Measurements from ENCODE around the gene CSNK2B. TPM values are rescaled to one million over a fixed set of nuclear protein-coding genes. Genes with fewer than 3 reads are reported as not detected.

Gene CSNK2B
- polyA plus RNA-seq, 1 donor (not counting 4 experiments of a cell fraction or from before 2014, with no cell fraction given), result 43.7 TPM

DNA sequence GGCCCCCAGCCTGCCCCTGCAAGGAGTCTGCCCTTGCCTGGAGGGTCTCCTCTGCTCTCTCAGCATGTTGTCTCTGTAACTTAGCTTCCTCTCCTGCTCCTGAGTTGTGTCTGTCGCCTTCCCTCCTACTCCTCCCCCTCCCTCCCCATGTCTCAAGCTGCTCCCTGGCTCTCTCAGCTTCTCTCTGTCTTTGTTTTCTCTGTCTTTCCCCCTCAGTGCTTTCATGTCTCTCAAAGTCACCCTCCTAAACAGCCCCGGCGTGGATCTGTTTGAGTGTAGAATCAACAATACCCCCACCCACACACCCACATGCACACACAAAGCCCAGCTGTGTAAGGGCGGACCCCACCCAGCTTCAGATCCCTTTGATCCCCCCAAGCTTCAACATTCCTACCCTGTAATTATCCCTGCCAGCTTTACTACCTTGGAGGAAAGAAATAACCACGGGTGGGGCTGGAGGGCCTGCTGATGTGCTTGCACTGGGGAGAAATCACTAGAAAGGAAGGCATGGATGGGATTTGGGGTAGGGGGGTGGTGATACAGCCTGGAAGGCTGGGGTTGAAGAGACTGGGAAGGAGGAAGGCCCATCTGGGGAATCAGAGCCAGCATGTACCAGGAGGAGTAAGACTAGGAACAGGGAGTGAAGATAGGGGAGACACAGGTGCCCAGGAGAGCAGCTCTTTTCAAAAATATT, 48.3 kb downstream of the CSNK2B start:
- no peaks in the 10 kb centered on the region for H3K27me3 ChIP-seq (ENCODE audit: control insufficient read depth, extremely low read depth, insufficient read depth, low read length)
- peaks cover 39% of the 10 kb centered on the region for H3K4me1 ChIP-seq (ENCODE audit: control insufficient read depth, extremely low read depth, insufficient read depth, low read length)
- dilution Hi-C loops (cut with MboI; ENCODE audit: extremely low pct_ligation_motif_present, low sequenced_read_pairs), result no loop called here
- no peak overlapping the region for H2AFZ ChIP-seq (ENCODE audit: control insufficient read depth, low read length)
- no peak for FAIRE-seq
- H3K9me3 ChIP-seq (ENCODE audit: control insufficient read depth, low read depth, low read length), result no peaks in the 10 kb centered on the region
- DNase-seq (ENCODE audit: low read depth, low spot score), result no peak
- H3K79me2 ChIP-seq (ENCODE audit: control insufficient read depth, insufficient read depth, low read length), result no peaks in the 10 kb centered on the region
- no peak overlapping the region for H3K27ac ChIP-seq (ENCODE audit: control insufficient read depth, insufficient read depth, low read length)
- H3K9me1 ChIP-seq (ENCODE audit: control insufficient read depth, extremely low read depth, insufficient read depth, low read length), result peaks cover 2% of the 10 kb centered on the region
- TF ChIP-seq EZH2 (IDR thresholded peaks at IDR 0.05; ENCODE audit: low read length), result no peak
- TF ChIP-seq, protein P1, sequence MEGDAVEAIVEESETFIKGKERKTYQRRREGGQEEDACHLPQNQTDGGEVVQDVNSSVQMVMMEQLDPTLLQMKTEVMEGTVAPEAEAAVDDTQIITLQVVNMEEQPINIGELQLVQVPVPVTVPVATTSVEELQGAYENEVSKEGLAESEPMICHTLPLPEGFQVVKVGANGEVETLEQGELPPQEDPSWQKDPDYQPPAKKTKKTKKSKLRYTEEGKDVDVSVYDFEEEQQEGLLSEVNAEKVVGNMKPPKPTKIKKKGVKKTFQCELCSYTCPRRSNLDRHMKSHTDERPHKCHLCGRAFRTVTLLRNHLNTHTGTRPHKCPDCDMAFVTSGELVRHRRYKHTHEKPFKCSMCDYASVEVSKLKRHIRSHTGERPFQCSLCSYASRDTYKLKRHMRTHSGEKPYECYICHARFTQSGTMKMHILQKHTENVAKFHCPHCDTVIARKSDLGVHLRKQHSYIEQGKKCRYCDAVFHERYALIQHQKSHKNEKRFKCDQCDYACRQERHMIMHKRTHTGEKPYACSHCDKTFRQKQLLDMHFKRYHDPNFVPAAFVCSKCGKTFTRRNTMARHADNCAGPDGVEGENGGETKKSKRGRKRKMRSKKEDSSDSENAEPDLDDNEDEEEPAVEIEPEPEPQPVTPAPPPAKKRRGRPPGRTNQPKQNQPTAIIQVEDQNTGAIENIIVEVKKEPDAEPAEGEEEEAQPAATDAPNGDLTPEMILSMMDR (optimal IDR thresholded peaks at IDR 0.05 in 1 of 3, IDR thresholded peaks at IDR 0.05 in 1 of 3, conservative IDR thresholded peaks at IDR 0.05 in 1 of 3; ENCODE audit: extremely low read depth in 1 of 3, insufficient read depth in 2 of 3, low read length in 3 of 3), result no peak
- H4K20me1 ChIP-seq (ENCODE audit: control insufficient read depth, extremely low read depth, insufficient read depth, low read length), result no peaks in the 10 kb centered on the region
- no peak overlapping the region for H3K4me2 ChIP-seq (ENCODE audit: control insufficient read depth, extremely low read depth, insufficient read depth, low read depth, low read length)
- H3K4me3 ChIP-seq (ENCODE audit: control insufficient read depth in 2 of 3, extremely low read depth in 1 of 3, insufficient read depth in 2 of 3, low read depth in 1 of 3, low read length in 3 of 3), result no peak overlapping the region
- no peak overlapping the region for H3K9ac ChIP-seq (ENCODE audit: control insufficient read depth, extremely low read depth, insufficient read depth, low read length)
- H3K36me3 ChIP-seq (ENCODE audit: control insufficient read depth in 2 of 2, extremely low read depth in 1 of 2, insufficient read depth in 2 of 2, low read length in 2 of 2), result peaks cover 0 to 4% of the 10 kb centered on the region in 2 experiments

DNA sequence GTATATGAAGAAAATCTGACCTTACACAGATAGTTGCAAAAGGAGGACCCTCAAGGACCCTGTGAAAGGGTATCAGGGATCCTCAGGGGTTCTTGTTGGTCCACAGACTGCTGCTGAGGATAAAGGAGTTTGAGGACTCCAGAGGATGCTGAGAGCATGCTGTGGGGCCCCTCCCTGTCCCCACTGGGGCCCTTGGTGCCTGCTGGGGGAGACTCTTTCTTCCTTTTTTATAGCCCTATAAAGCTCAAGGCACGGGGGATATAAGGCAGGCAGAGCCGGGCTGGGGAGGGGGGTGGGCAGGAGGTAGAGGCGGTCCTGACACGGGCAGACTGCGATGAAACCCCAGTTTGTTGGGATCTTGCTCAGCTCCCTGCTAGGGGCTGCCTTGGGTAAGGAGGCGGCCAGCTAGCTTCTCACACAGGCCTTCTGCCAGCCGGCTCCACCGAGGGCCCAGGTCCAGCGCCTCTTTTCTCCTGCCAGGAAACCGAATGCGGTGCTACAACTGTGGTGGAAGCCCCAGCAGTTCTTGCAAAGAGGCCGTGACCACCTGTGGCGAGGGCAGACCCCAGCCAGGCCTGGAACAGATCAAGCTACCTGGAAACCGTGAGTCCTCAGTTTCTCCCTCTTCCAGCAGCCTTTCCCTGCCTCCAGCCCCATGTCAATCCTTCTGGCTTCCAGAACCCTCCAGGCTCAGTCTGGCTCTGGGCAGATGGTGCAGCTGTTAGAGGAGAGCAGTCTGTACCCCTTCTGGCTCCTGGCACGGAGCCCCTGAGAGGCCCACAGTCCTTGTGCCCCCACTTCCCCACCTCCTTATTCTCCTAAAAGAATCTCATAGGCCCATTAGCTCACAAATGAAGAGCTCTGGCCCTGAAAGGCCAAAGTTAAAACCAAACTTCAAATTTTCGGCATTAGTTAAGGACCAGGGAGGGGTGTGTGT, 49.4 kb downstream of the CSNK2B start, which contains the start of gene LY6G6D:
Gene LY6G6D, plus strand, starts transcription at position 327 of the 937 bp plus-strand sequence. Its CDS starts 8 bp downstream, at position 335.
- H3K79me2 ChIP-seq (ENCODE audit: control insufficient read depth, insufficient read depth, low read length), result no peaks in the 10 kb centered on the region
- peaks cover 5% of the 10 kb centered on the region for H3K9me1 ChIP-seq (ENCODE audit: control insufficient read depth, extremely low read depth, insufficient read depth, low read length)
- H3K9me3 ChIP-seq (ENCODE audit: control insufficient read depth, low read depth, low read length), result no peaks in the 10 kb centered on the region
- FAIRE-seq (no peak), DNase-seq (ENCODE audit: low read depth, low spot score) (no peak)
- no peak within 1 kb of the TSS for H3K27ac ChIP-seq (ENCODE audit: control insufficient read depth, insufficient read depth, low read length)
- no peak within 1 kb of the TSS for H3K4me3 ChIP-seq (ENCODE audit: control insufficient read depth in 2 of 3, extremely low read depth in 1 of 3, insufficient read depth in 2 of 3, low read depth in 1 of 3, low read length in 3 of 3)
- H3K36me3 ChIP-seq (ENCODE audit: control insufficient read depth in 2 of 2, extremely low read depth in 1 of 2, insufficient read depth in 2 of 2, low read length in 2 of 2), result peaks cover 0 to 4% of the 10 kb centered on the region in 2 experiments
- TF ChIP-seq, protein P1 (optimal IDR thresholded peaks at IDR 0.05 in 1 of 3, IDR thresholded peaks at IDR 0.05 in 1 of 3, conservative IDR thresholded peaks at IDR 0.05 in 1 of 3; ENCODE audit: extremely low read depth in 1 of 3, insufficient read depth in 2 of 3, low read length in 3 of 3), result no peak
- TF ChIP-seq EZH2 (IDR thresholded peaks at IDR 0.05; ENCODE audit: low read length), result no peak
- H3K4me1 ChIP-seq (ENCODE audit: control insufficient read depth, extremely low read depth, insufficient read depth, low read length), result peaks cover 48% of the 10 kb centered on the region
- dilution Hi-C loops (cut with MboI; ENCODE audit: extremely low pct_ligation_motif_present, low sequenced_read_pairs), result no loop called here
- no peaks in the 10 kb centered on the region for H3K27me3 ChIP-seq (ENCODE audit: control insufficient read depth, extremely low read depth, insufficient read depth, low read length)
- no peak within 1 kb of the TSS for H3K4me2 ChIP-seq (ENCODE audit: control insufficient read depth, extremely low read depth, insufficient read depth, low read depth, low read length)
- H2AFZ ChIP-seq (ENCODE audit: control insufficient read depth, low read length), result no peak within 1 kb of the TSS
- no peaks in the 10 kb centered on the region for H4K20me1 ChIP-seq (ENCODE audit: control insufficient read depth, extremely low read depth, insufficient read depth, low read length)
- no peak within 1 kb of the TSS for H3K9ac ChIP-seq (ENCODE audit: control insufficient read depth, extremely low read depth, insufficient read depth, low read length)

Measured in keratinocyte (primary cell).